DND-41 (cell line): ENCODE data around the gene EVL.

Source experiments
- ATAC-seq: fragments of 200-7000 bp; cut with Tn5 transposase; 3 replicates; pipeline ENCODE4 v1.9.1; 2021; ENCODE audit warnings: low read depth; ENCODE audit not compliant: insufficient read depth
- DNase-seq: peaks from one replicate; pipeline ENCODE4 v3.0.0-alpha.2; 2020
- H2AFZ ChIP-seq: 2 replicates; pipeline ENCODE4 v1.6.0; 2012; ENCODE audit warnings: low read depth, low read length
- H3K27ac ChIP-seq: 2 replicates; pipeline ENCODE4 v1.5.1; 2012; ENCODE audit warnings: low read length, inconsistent platforms
- H3K27me3 ChIP-seq: fragments of 200-600 bp; sonication (generic); 2 replicates; pipeline ENCODE4 v1.6.0; 2012; ENCODE audit warnings: low read length, mild to moderate bottlenecking, inconsistent platforms; ENCODE audit not compliant: insufficient read depth, poor library complexity
- H3K36me3 ChIP-seq: 2 replicates; pipeline ENCODE4 v1.5.1; 2012; ENCODE audit warnings: low read length, inconsistent platforms; ENCODE audit not compliant: insufficient read depth
- H3K4me1 ChIP-seq: 2 replicates; pipeline ENCODE4 v1.5.1; 2012; ENCODE audit warnings: mild to moderate bottlenecking, low read length; ENCODE audit not compliant: insufficient read depth
- H3K4me2 ChIP-seq: 2 replicates; pipeline ENCODE4 v1.6.0; 2012; ENCODE audit warnings: mild to moderate bottlenecking, moderate library complexity, low read length, inconsistent platforms; ENCODE audit not compliant: insufficient read depth
- H3K4me3 ChIP-seq, 2 experiments: fragments of 200-600 bp in 1 of 2; shearing (Covaris generic) in 1 of 2; 2 replicates each; pipeline ENCODE4 v1.5.1; 2012 to 2016; ENCODE audit warnings: inconsistent platforms in 2 of 2, low read length in 2 of 2, mild to moderate bottlenecking in 2 of 2, low read depth in 1 of 2, moderate library complexity in 1 of 2
- H3K79me2 ChIP-seq: 2 replicates; pipeline ENCODE4 v1.6.0; 2012; ENCODE audit warnings: low read length, inconsistent platforms; ENCODE audit not compliant: insufficient read depth
- H3K9ac ChIP-seq: 2 replicates; pipeline ENCODE4 v1.6.0; 2012; ENCODE audit warnings: low read depth, mild to moderate bottlenecking, inconsistent platforms, low read length, moderate library complexity
- H3K9me3 ChIP-seq: 2 replicates; pipeline ENCODE4 v1.5.1; 2012; ENCODE audit warnings: low read length, moderate library complexity, mild to moderate bottlenecking, inconsistent platforms; ENCODE audit not compliant: insufficient read depth, severe bottlenecking
- H4K20me1 ChIP-seq: 2 replicates; pipeline ENCODE4 v1.6.0; 2012; ENCODE audit warnings: low read length; ENCODE audit not compliant: insufficient read depth
- CTCF ChIP-seq: IDR thresholded peaks from 2 replicates; pipeline ENCODE4 v1.5.1; 2012; ENCODE audit warnings: borderline replicate concordance, low read length, moderate library complexity, mild to moderate bottlenecking; ENCODE audit not compliant: poor library complexity, severe bottlenecking; ENCODE audit errors: extremely low read depth
- EZH2 ChIP-seq: IDR thresholded peaks from 3 replicates; pipeline ENCODE4 v1.6.1; 2012; ENCODE audit warnings: borderline replicate concordance, low read depth, mild to moderate bottlenecking, moderate library complexity, low read length, inconsistent platforms; ENCODE audit not compliant: severe bottlenecking

EVL gene

GRCh38 chr14:100047600-100047999 lies 17.6 kb upstream of the EVL start:
- Histone ChIP-seq H3K27me3 (no peaks in the 10 kb centered on the region), H3K4me2 (no peak overlapping the region), H3K9ac (no peak overlapping the region), H3K79me2 (peaks cover 98% of the 10 kb centered on the region), H4K20me1 (peaks cover 35% of the 10 kb centered on the region), H3K4me1 (peaks cover 18% of the 10 kb centered on the region; the same call in 1 of the 2 replicates), H2AFZ (no peak overlapping the region), H3K27ac (no peak overlapping the region), H3K9me3 (no peaks in the 10 kb centered on the region), H3K36me3 (no peaks in the 10 kb centered on the region), H3K4me3 (no peak overlapping the region)
- ATAC-seq (no peak), DNase-seq (no peak)
- TF ChIP-seq CTCF, result no peak
- no peak for TF ChIP-seq EZH2

- Histone ChIP-seq H3K27ac (peak overlapping the region; percentile 42; the same call in 1 of the 2 replicates), H3K36me3 (no peaks in the 10 kb centered on the region), H3K4me2 (no peak overlapping the region), H4K20me1 (peaks cover 30% of the 10 kb centered on the region), H3K27me3 (no peaks in the 10 kb centered on the region), H3K9ac (no peak overlapping the region), H3K4me3 (no peak overlapping the region), H3K79me2 (peaks cover 98% of the 10 kb centered on the region), H3K4me1 (peaks cover 18% of the 10 kb centered on the region; the same call in 1 of the 2 replicates), H3K9me3 (no peaks in the 10 kb centered on the region), H2AFZ (no peak overlapping the region)
- peak; percentile 72 for ATAC-seq
- no peak for TF ChIP-seq CTCF
- no peak for TF ChIP-seq EZH2
- DNase-seq, result peak; percentile 35
These were observed 16.4 kb upstream of the EVL start for GRCh38 chr14:100048786-100049185.

- peaks cover 28% of the 10 kb centered on the region for H4K20me1 ChIP-seq
- H3K4me1 ChIP-seq, result peaks cover 20% of the 10 kb centered on the region; the same call in 1 of the 2 replicates
- H3K9ac ChIP-seq, result no peak overlapping the region
- TF ChIP-seq EZH2 (no peak), CTCF (no peak)
- peaks cover 98% of the 10 kb centered on the region for H3K79me2 ChIP-seq
- H3K4me3 ChIP-seq, result no peak overlapping the region
- no peaks in the 10 kb centered on the region for H3K9me3 ChIP-seq
- no peaks in the 10 kb centered on the region for H3K27me3 ChIP-seq
- H3K27ac ChIP-seq, result no peak overlapping the region; the same call in 1 of the 2 replicates
- DNase-seq (no peak), ATAC-seq (no peak)
- no peak overlapping the region for H2AFZ ChIP-seq
- no peaks in the 10 kb centered on the region for H3K36me3 ChIP-seq
- H3K4me2 ChIP-seq, result no peak overlapping the region
These were observed 16.0 kb upstream of the EVL start for GRCh38 chr14:100049220-100049619.

GRCh38 chr14:100051103-100051502 lies 14.1 kb upstream of the EVL start:
- H3K36me3 ChIP-seq, result no peaks in the 10 kb centered on the region
- peaks cover 20% of the 10 kb centered on the region for H4K20me1 ChIP-seq
- TF ChIP-seq EZH2, result no peak
- TF ChIP-seq CTCF, result no peak
- H3K9ac ChIP-seq, result no peak overlapping the region
- H3K27ac ChIP-seq, result no peak overlapping the region
- H3K4me3 ChIP-seq, result no peak overlapping the region
- no peaks in the 10 kb centered on the region for H3K9me3 ChIP-seq
- H2AFZ ChIP-seq, result no peak overlapping the region
- no peaks in the 10 kb centered on the region for H3K27me3 ChIP-seq
- DNase-seq, result no peak
- peaks cover 98% of the 10 kb centered on the region for H3K79me2 ChIP-seq
- no peak overlapping the region for H3K4me2 ChIP-seq
- no peak for ATAC-seq
- peaks cover 37% of the 10 kb centered on the region for H3K4me1 ChIP-seq
